ENCODE measurements around the gene PC. TPM values are rescaled to one million over a fixed set of nuclear protein-coding genes. Genes with fewer than 3 reads are reported as not detected.

Gene PC
- polyA plus RNA-seq, 3 donors, result 4.6 to 7.1 (median 6.0) TPM

GRCh38 chr11:66950112-66950535 is 8.1 kb downstream of the PC start:
- peaks cover 6 to 7% of the 10 kb centered on the region in 2 donors for H3K36me3 Mint-ChIP-seq
- intact Hi-C loops (cut with micrococcal nuclease), result no loop called here
- 68% methylated on average over 3 of the region's 8 CpGs for whole genome bisulfite sequencing (ENCODE audit: insufficient coverage)
- H3K27ac ChIP-seq (ENCODE audit: low read depth in 1 of 2, low read length in 2 of 2), result no peak overlapping the region
- H3K9me3 ChIP-seq (replicated peaks in 1 of 2; ENCODE audit: control insufficient read depth in 1 of 2, insufficient read depth in 1 of 2, low read length in 2 of 2), result no peaks in the 10 kb centered on the region
- peaks cover 0 to 6% (median 1%) of the 10 kb centered on the region in 3 donors for H3K27me3 Mint-ChIP-seq (ENCODE audit: low read depth in 3 of 3)
- TF ChIP-seq CTCF (IDR thresholded peaks at IDR 0.05), result no peak
- H3K4me1 ChIP-seq (ENCODE audit: control insufficient read depth in 1 of 2, insufficient read depth in 2 of 2, low read length in 2 of 2), result no peaks in the 10 kb centered on the region
- no peak overlapping the region for H2AFZ ChIP-seq (ENCODE audit: insufficient read depth, low read depth, low read length, poor library complexity, severe bottlenecking)
- H3K9me3 Mint-ChIP-seq, result peaks cover 0 to 2% (median 0%) of the 10 kb centered on the region in 7 donors
- no peak overlapping the region for H3K4me2 ChIP-seq (replicated peaks; ENCODE audit: extremely low read depth, low read length, poor library complexity, severe bottlenecking)
- H3K36me3 ChIP-seq (replicated peaks in 1 of 2; ENCODE audit: control insufficient read depth in 1 of 2, insufficient read depth in 2 of 2, low read length in 2 of 2), result no peaks in the 10 kb centered on the region
- H3K4me3 Mint-ChIP-seq, result no peak overlapping the region
- no peaks in the 10 kb centered on the region for H4K20me1 ChIP-seq (ENCODE audit: insufficient read depth, low read length)
- no peak overlapping the region for H3K27ac Mint-ChIP-seq
- no peaks in the 10 kb centered on the region for H3K4me1 Mint-ChIP-seq
- H3K9ac ChIP-seq (ENCODE audit: insufficient read depth, low read length, poor library complexity, severe bottlenecking), result no peak overlapping the region
- H3K4me3 ChIP-seq (replicated peaks in 1 of 3; ENCODE audit: low read depth in 2 of 3, low read length in 3 of 3), result no peak overlapping the region
- H3K79me2 ChIP-seq (ENCODE audit: insufficient read depth, low read length), result no peaks in the 10 kb centered on the region
- H3K27me3 ChIP-seq (ENCODE audit: control insufficient read depth in 2 of 2, insufficient read depth in 2 of 2, low read length in 2 of 2), result no peaks in the 10 kb centered on the region
- peak in 1 of 3 donors; percentile 62 for DNase-seq

GRCh38 chr11:66938582-66939135 is 19.5 kb downstream of the PC start:
- Histone ChIP-seq H3K4me1 (ENCODE audit: control insufficient read depth in 1 of 2, insufficient read depth in 2 of 2, low read length in 2 of 2) (no peaks in the 10 kb centered on the region), H3K9ac (ENCODE audit: insufficient read depth, low read length, poor library complexity, severe bottlenecking) (no peak overlapping the region), H3K4me3 (replicated peaks in 1 of 3; ENCODE audit: low read depth in 2 of 3, low read length in 3 of 3) (no peak overlapping the region), H3K27me3 (ENCODE audit: control insufficient read depth in 2 of 2, insufficient read depth in 2 of 2, low read length in 2 of 2) (no peaks in the 10 kb centered on the region), H3K4me2 (replicated peaks; ENCODE audit: extremely low read depth, low read length, poor library complexity, severe bottlenecking) (no peak overlapping the region), H2AFZ (ENCODE audit: insufficient read depth, low read depth, low read length, poor library complexity, severe bottlenecking) (no peak overlapping the region), H4K20me1 (ENCODE audit: insufficient read depth, low read length) (no peaks in the 10 kb centered on the region), H3K79me2 (ENCODE audit: insufficient read depth, low read length) (no peaks in the 10 kb centered on the region), H3K9me3 (replicated peaks in 1 of 2; ENCODE audit: control insufficient read depth in 1 of 2, insufficient read depth in 1 of 2, low read length in 2 of 2) (no peaks in the 10 kb centered on the region), H3K27ac (ENCODE audit: low read depth in 1 of 2, low read length in 2 of 2) (no peak overlapping the region), H3K36me3 (replicated peaks in 1 of 2; ENCODE audit: control insufficient read depth in 1 of 2, insufficient read depth in 2 of 2, low read length in 2 of 2) (no peaks in the 10 kb centered on the region)
- H3K4me3 Mint-ChIP-seq, result no peak overlapping the region
- peaks cover 0 to 2% (median 0%) of the 10 kb centered on the region in 7 donors for H3K9me3 Mint-ChIP-seq
- peaks cover 3 to 7% of the 10 kb centered on the region in 2 donors for H3K36me3 Mint-ChIP-seq
- H3K4me1 Mint-ChIP-seq, result no peaks in the 10 kb centered on the region
- H3K27ac Mint-ChIP-seq, result no peak overlapping the region
- peaks cover 0 to 9% (median 7%) of the 10 kb centered on the region in 3 donors for H3K27me3 Mint-ChIP-seq (ENCODE audit: low read depth in 3 of 3)
- WGBS (ENCODE audit: insufficient coverage), result 100% methylated on average over 1 of the region's 5 CpGs
- intact Hi-C loops (cut with micrococcal nuclease), result no loop called here
- no peak for DNase-seq
- TF ChIP-seq CTCF (IDR thresholded peaks at IDR 0.05), result no peak
